GM20000 (cell line): ENCODE data around the gene B4GALT1.

ENCODE experiments used
- DNase-seq: peaks from one replicate; pipeline ENCODE4 v3.0.0; 2012; ENCODE audit warnings: low spot score
- CTCF ChIP-seq: IDR thresholded peaks from 2 replicates; pipeline ENCODE4 v1.5.1; 2012; ENCODE audit warnings: mild to moderate bottlenecking, control low read depth; ENCODE audit errors: extremely low read depth, missing control alignments

Gene B4GALT1

GRCh38 chr9:33172256-33173238 is 5.4 kb upstream of the B4GALT1 start:
- no peak for TF ChIP-seq CTCF
- no peak for DNase-seq

GRCh38 chr9:33170464-33171415 is 3.6 kb upstream of the B4GALT1 start:
- no peak for DNase-seq
- TF ChIP-seq CTCF, result no peak

- no peak for TF ChIP-seq CTCF
- DNase-seq, result no peak
Observed at GRCh38 chr9:33168941-33169544, 1.9 kb upstream of the B4GALT1 start.

GRCh38 chr9:33167972-33168461 is 881 bp upstream of the B4GALT1 start:
- TF ChIP-seq CTCF, result no peak
- DNase-seq, result peak; percentile 37

GRCh38 chr9:33166231-33167083 is 679 bp downstream of the B4GALT1 start:
- DNase-seq, result peak; percentile 24
- no peak for TF ChIP-seq CTCF
